GM19463 (cell line): ENCODE data around the gene SP2.
"Not testable (repeated sequence)": the region's sequence is repeated elsewhere in the genome, so short reads cannot be mapped to it uniquely, and the experiment has no call there.

Experiments
- ATAC-seq: cut with Tn5 transposase; IDR thresholded peaks from one replicate; pipeline ENCODE4 v1.9.1; 2021; ENCODE audit warnings: mild to moderate bottlenecking, moderate library complexity; ENCODE audit not compliant: unreplicated experiment

SP2 gene

DNA sequence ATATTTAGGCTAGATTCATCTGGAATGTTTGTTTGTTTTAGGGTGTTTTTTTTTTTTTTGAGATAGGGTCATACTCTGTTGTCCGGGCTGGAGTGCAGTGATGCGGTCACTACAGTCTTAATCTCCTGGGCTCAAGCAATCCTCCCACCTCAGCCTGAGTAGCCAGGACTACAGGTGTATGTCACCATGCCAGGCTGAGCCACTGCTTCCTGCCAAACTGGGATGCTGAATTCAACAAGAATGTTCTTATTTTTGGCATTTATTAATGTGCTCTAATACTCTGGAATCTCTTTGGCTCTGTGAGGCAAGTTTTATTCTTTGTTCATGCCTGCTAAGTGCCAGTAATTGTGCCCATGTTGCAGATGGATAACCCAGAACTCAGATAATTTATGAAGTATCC is 21.5 kb downstream of the SP2 start:
- ATAC-seq = no peak

DNA sequence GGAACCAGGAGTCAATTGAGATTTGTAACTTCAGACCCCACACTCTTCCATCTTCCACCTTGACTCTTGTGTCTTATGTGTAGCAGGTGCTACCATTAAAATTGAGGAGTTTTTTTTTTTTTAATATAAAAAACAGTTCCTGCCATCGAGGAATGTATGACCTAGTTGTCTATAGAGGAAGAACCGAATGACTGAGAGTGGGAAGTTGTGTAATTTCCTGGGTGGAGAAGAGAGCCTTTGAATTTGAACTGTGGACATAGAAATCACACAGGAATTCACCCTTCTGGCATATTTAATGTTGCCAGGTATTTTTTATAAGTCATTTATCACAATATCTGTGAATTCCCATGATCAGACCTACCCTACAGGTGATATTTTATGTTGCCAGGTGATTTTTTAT is 22.0 kb downstream of the SP2 start:
- ATAC-seq = no peak

- ATAC-seq = no peak
These were observed 23.0 kb downstream of the SP2 start for GRCh38 chr17:47918991-47919390.

GRCh38 chr17:47919889-47920288 is 23.9 kb downstream of the SP2 start:
- ATAC-seq = not testable (repeated sequence)

- no peak for ATAC-seq
These were observed 29.0 kb downstream of the SP2 start for GRCh38 chr17:47924785-47925677.

GRCh38 chr17:47925678-47925988 is 29.6 kb downstream of the SP2 start:
- no peak for ATAC-seq

DNA sequence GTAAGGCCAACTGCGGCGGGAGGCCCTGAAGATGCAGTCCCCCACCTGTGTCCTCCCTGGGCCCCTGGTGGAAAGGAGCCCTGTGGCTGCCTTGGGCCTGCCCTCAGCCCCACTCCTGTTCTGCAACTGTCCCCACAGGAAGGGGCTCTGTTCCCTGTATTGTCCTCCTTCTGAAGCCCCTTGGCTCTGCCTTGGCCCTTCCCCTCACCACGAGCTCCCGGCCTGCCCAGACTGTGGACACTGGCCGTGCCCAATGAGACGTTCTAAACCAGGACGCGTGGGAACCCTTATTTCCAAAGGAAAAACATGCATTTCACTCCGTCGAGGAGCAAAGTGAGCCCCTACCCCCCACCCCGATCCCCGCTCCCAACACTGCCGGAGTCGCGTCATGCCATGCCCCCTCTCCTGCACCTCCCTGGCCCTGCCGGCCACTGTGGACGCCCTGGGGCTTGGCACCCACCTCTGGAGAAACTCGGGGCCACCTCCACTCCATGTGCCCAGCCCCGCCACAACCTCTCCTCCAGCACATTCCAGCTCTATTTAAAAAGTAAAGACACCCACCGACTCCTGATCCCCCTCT is 31.9 kb downstream of the SP2 start:
- ATAC-seq = no peak

DNA sequence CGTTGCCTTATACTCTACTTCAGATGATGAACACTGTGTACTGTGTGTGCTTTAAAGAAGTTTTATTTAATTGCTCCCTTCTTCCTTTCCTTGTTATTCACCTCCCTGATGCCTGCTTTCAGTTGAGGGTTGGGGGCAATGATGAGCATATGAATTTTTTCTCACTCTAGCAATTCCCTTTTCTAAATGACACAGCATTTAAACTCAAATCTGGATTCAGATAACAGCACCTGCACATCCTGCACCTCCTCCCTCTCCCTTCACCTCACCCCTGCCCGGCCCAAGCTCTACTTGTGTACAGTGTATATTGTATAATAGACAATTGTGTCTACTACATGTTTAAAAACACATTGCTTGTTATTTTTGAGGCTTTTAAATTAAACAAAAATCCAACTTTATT is 32.4 kb downstream of the SP2 start:
- no peak for ATAC-seq

DNA sequence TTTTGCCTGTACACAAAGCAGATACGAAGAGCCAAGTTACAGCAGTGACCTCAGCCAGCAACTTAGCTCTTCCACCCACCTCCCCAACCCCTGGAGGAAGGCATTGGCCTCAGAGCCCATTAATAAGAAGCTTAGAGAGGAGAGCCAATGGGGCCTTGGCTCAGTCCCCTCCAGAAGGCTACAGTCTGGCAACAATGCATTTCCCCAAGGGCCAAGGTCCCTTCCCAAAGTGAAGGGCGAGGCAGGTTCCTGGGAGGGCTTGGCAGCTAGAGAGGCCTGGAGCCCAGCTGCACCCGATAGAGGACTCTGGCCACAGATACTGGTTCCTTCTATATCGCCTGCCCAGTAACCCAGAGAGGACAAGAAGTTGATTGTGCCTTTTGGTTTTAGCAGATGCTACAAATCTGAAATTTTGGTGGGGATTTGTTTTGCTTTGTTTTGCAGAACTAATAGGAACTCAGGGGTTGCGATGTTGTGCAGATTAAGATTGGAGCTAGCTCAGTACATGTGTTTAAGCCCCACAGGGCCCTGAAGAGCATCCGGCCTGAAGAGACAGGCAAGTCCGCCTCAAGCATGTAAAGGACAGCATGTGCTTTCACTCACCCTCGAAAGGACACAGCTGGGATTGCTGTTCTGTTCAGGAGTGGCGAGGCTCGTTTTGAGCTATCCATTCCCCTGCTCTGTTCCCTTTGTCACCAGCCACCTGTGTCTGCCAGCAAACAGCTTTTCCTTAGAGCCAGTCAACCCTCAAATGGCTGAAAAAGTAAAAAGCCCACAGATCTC is 33.4 kb downstream of the SP2 start:
- ATAC-seq = no peak

- no peak for ATAC-seq
These were observed 35.8 kb downstream of the SP2 start for GRCh38 chr17:47931848-47932247.

GRCh38 chr17:47934856-47935255 is 38.8 kb downstream of the SP2 start:
- ATAC-seq = no peak

- ATAC-seq = not testable (repeated sequence)
These were observed 39.4 kb downstream of the SP2 start for GRCh38 chr17:47935468-47935867.

DNA sequence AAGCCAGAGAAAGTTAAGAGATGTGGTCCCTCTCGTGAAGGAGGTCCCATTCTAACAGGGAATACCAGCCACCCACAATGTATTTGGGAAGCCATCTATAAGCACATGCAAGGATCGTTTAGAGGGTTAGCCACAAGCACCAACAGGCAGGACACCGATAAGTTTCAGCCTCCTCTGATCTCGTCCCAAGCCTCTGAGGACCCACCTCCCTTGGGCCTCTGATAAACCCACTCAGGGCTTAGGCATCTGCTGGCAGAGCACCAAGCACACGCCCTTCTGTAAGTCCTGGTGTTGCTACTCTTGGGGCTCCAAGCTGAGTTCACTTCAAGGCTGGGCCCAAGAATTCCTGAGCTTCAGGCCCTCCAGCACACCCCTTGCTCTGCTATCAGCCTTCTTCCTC is 39.9 kb downstream of the SP2 start:
- ATAC-seq = no peak

- no peak for ATAC-seq
These were observed 41.9 kb downstream of the SP2 start for GRCh38 chr17:47937941-47938340.

- ATAC-seq = peak; percentile 92
These were observed 45.4 kb downstream of the SP2 start, which contains the start of gene PNPO for GRCh38 chr17:47941246-47942095. Gene PNPO (plus strand): TSS chr17:47941571. CDS start chr17:47941676, 105 bp downstream.

- ATAC-seq = no peak
These were observed 46.1 kb downstream of the SP2 start for GRCh38 chr17:47942096-47942510.

- no peak for ATAC-seq
These were observed 46.5 kb downstream of the SP2 start for GRCh38 chr17:47942568-47942967.

- no peak for ATAC-seq
These were observed 49.0 kb downstream of the SP2 start for GRCh38 chr17:47945080-47945479.

DNA sequence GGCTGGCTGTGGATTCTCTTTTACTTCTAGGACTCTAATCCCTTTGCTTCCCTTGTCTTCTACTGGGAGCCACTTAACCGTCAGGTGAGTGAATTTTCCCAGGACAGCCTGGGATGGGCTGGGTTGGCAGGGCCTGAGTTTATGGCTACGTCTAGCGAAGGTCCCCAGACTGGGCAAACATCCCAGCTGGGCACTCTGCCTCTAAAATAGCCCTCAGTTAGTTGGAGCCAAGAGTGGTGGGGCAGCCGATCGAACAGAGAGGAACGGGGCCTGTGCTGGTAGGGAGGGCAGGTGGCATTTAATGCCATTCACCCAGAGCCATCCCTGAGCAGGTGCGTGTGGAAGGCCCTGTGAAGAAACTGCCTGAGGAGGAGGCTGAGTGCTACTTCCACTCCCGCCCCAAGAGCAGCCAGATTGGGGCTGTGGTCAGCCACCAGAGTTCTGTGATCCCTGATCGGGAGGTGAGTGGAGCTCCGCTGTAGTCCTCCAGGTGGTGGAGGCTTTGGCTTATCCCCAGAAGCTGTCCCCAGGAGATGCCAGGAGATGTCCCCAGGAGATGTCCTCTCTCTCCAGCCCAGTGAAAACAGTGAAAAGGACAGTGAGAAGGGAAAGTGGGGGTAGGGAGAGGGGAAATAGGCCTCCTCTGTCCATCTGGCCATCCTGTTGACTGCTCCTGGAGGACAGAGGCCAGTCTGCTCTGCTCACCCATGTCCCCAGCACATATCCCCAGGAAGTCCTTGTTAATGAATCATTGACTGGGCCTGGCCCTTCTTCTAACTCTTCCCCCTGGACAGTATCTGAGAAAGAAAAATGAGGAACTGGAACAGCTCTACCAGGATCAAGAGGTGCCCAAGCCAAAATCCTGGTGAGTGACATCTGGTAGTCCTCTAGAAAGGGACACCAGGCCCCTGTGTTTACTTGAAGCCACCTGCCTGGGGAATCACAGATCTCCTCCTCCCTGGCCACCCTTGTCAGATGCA is 49.8 kb downstream of the SP2 start:
- no peak for ATAC-seq

DNA sequence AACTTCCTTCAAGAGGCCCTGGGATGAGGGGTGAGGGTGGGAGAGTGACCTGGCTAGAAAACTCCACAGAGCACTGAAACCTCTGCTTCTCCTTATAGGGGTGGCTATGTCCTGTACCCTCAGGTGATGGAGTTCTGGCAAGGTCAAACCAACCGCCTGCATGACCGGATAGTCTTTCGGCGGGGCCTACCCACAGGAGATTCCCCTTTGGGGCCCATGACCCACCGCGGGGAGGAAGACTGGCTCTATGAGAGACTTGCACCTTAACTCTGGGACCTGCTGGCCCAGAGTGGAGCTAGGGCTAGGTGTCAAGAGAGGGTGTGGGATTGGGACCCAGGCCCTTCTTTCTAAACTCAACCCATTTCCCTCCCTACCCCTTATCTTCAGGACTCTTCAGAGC is 50.5 kb downstream of the SP2 start:
- ATAC-seq = no peak
